Activated T-cell treated with anti-CD3 and anti-CD28 coated beads for 48 hours (primary cell): Measurements from ENCODE around the gene PUS3.
A peak's percentile ranks its signal among the peaks of the same experiment; 100 is the strongest.

Experiments
- DNase-seq: peaks from one replicate; pipeline ENCODE4 v3.0.0-alpha.2; 2020; ENCODE audit warnings: low read depth

The PUS3 gene

GRCh38 chr11:125941267-125941618 lies 38.2 kb upstream of the PUS3 start:
- no peak for DNase-seq

- no peak for DNase-seq
Observed at GRCh38 chr11:125940145-125940544, 37.1 kb upstream of the PUS3 start.

- no peak for DNase-seq
Observed at GRCh38 chr11:125939081-125939521, 36.1 kb upstream of the PUS3 start.

DNA sequence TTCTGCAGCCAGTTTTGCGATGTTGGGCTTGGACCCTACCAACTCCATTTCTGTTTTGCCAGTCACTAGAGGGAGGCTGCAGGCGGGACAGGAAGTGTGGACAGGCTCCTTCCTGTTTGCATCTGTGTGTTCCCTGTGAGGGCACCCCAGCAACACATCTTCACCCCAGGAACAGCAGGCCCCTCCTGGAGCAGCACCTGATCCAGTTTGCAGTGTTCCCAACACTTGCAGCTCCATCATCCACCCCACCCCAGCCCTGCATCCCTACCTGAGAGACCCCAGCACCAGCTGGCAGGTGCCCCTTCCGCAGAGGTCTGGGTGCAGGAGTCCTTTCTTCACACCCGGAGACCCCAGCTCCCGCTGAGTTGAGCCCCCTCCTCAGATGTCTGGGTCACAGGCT lies 35.4 kb upstream of the PUS3 start:
- no peak for DNase-seq

- DNase-seq = no peak
Observed at GRCh38 chr11:125935618-125936199, 32.7 kb upstream of the PUS3 start.

GRCh38 chr11:125935056-125935455 lies 32.0 kb upstream of the PUS3 start:
- no peak for DNase-seq

GRCh38 chr11:125934473-125934872 lies 31.5 kb upstream of the PUS3 start:
- no peak for DNase-seq

DNA sequence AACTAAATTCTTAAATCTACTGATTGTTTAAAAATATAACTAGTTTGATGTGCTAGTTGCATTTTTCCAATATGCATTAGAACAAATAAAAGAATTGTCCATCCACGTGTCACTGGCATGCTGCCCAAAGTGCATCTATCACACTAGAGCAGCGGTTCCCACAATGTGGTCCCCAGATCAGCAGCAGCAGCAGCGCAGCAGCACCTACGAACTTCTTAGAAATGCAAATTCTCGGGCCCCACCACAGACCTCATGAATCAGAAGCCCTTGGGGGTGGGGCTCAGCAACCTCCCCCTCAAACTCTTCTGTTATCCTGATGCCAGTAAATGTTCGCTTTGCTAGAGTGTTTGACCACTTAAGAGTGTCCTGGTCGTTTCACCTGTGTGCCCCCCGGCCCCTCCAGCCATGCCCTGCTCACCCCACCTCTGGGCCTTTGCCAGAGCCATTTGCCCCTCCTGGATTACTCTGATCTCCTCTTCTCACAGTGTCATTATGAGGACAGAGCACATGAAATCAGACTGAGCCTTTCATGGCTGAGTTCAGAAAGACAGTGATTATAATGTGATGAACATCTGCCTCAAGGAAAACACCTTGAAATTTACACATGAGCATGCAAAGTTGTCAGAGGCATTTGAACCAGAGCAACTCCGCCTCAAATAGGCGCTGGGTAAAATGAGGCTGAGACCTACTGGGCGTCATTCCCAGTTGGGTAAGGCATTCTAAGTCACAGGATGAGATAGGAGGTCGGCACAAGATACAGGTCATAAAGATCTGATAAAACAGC lies 30.2 kb upstream of the PUS3 start:
- peak; percentile 12 for DNase-seq

DNA sequence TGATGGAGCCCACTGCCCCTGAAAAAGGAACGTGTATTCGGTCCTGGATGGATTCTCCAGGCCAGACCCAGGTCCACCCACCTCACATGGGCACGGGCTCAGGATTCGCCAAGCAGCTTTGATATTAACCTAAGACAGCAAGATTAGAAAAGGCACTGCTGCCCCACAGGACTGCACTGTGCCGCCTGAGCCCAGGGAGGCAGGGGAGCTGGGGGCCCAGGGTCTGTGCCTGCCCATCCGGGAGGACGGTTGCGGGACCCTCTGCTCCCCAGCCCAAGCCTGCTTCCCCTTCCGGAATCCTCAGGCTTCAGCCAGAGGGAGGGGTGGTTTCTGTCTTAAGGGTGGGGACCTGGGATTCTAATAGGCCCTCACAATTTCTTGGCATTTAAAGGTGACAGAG lies 29.3 kb upstream of the PUS3 start:
- no peak for DNase-seq

- no peak for DNase-seq
Observed at GRCh38 chr11:125931668-125932067, 28.7 kb upstream of the PUS3 start.

DNA sequence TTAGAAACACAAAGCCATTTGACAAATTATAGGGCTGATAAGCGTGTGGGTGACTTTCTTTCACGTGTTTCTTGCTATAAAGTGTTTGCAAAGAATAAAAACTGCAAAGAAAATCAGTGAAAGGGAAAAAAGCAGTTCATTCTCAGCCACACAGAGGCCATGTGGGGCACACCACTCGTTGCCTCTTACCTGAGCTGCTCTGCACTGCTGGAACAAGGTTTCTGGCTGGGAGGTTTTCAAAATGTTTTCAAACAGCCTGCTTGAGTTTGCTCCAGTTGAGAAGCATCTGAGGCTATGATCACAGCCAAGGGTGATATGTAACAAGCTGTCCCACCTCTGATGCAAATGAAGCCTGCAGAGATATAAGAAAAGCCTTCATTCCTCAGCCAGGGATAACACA lies 28.1 kb upstream of the PUS3 start:
- DNase-seq = no peak

DNA sequence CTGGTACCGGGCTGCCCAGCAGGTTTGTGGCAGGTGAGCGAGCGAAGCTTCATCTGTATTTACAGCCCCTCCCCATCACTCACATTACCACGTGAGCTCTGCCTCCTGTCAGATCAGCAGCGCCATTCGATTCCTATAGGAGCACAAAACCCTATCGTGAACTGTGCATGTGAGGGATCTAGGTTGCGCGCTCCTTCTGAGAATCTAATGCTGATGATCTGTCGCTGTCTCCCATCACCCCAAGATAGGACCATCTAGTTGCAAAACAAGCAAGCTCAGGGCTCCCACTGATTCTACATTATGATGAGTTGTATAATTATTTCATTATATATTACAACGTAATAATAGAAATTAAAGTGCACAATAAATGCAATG lies 27.1 kb upstream of the PUS3 start:
- no peak for DNase-seq

DNA sequence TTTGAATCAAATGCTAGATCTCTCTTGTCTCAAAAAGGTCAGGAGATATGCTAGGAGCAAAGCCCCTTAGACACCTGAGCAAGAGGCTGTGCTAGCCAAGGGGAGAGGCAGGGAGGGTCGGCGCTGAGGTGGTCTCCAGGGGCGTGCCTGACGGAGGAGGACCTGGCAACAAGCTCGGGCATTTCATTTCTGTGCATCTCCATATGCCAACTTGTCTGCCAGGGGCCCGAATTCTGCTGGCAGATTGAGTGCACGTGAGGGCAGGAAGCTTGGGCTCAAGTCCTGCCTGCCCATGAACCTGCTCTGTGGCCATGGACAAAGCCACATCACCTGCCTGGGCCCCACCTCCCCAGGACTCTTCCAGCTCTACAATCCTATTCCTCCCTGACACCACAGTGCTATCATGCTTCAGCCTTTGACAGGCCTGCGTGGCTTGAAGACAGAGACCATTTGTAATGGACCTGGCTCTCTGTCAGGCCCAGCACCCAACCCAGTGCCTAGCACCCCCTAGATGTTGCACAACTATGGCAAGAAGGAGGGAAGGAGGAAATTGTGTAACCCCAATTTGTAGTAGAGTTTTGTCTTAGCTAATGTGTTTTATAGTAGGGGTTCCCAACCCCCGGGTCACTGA lies 26.6 kb upstream of the PUS3 start:
- DNase-seq = no peak

DNA sequence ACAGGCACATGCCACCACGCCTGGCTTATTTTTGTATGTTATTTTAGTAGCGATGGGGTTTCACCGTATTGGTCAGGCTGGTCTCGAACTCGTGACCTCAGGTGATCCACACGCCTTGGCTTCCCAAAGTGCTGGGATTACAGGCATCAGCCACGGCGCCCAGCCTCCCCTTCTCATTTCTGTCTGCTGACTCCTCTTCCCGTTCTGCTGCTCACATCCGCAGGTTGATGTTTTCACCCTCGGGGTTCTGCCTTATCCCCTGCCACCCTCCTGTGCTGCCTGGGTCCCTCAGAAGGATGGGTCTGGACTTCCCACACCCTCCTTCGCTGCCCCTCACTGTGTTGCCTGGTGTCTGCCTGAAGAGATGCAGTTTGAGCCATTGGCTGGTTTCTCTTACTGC lies 23.7 kb upstream of the PUS3 start:
- DNase-seq = no peak

DNA sequence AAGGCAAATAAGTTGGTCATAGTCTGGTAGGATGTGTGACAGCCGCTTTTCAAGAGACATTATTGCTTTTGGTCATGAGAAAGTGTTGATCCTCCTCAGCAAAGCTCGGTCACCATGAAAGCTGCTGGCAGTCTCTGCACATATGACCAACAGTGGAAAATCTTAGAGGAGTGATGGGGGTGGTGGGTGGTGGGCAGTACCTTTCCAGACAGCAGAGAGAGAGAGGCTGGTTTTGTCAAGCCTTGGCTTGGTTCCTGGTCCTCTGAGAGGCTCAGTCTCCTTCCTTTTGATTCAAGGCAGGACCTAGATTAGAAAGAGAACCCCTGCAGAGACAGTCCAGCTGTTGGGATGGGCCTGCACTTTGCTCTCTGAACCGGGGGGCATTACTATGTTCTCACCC lies 22.8 kb upstream of the PUS3 start:
- DNase-seq = no peak

- DNase-seq = no peak
Observed at GRCh38 chr11:125925247-125925740, 22.3 kb upstream of the PUS3 start.

GRCh38 chr11:125924384-125925007 lies 21.5 kb upstream of the PUS3 start:
- no peak for DNase-seq

DNA sequence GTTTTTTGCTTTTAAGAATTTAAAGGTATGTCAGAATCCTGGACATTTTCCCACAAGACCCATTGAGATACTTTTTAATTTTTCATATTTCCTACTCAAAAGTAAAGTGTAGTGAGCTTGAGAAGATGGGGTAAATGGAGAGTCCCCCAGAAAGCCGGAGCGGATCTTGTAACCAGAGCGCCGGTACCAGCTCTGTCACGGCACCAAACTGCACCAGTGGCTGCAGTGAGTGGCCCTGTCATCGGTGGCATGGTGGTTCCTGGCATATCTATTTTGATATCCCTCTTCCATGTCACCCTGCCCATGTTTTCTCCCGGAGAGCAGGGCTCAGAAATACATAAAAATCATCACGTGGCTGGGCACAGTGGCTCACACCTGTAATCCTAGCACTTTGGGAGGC lies 20.6 kb upstream of the PUS3 start:
- no peak for DNase-seq

DNA sequence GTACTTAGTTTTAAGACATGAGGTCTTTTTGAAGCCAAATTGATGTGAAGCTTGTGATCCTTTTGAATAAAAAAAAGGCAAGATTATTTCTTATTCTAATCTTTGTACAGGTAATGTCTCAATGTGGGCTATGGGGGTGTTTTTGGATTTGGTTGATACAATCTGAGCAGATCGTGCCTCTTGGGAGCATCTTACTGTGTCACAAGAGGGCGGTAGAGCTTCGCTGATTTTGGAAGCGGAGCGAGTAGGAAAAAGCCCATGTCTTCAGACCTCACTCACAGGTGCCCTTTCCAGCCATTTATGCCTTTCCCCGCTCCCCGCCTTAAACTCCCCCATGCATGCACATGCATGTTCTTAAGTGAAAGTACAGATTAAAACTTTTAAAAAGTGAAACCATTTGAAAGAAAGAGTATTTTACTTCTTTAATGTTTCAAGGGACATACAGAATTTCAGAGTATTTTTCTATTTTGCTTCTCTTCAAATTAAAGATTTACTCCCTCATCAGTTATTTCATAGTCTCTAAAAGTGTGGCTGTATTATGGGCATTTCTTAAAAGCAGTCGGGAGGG lies 20.1 kb upstream of the PUS3 start:
- peak; percentile 33 for DNase-seq

- no peak for DNase-seq
Observed at GRCh38 chr11:125922156-125922555, 19.1 kb upstream of the PUS3 start.

DNA sequence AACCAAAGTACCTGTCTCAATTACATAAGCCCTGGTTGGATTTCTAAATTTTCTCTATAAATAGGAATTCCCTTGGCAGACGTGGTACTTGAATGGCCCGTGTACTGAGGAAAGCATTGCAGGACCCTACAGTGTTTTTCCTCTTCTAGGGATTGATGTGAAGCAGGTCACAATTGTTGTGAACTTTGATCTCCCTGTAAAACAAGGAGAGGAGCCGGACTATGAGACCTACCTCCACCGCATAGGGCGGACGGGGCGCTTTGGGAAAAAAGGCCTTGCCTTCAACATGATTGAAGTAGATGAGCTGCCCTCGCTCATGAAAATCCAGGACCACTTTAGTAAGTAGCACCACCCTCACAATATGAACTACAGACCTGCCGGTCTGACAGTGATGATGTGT lies 18.0 kb upstream of the PUS3 start:
- DNase-seq = no peak

DNA sequence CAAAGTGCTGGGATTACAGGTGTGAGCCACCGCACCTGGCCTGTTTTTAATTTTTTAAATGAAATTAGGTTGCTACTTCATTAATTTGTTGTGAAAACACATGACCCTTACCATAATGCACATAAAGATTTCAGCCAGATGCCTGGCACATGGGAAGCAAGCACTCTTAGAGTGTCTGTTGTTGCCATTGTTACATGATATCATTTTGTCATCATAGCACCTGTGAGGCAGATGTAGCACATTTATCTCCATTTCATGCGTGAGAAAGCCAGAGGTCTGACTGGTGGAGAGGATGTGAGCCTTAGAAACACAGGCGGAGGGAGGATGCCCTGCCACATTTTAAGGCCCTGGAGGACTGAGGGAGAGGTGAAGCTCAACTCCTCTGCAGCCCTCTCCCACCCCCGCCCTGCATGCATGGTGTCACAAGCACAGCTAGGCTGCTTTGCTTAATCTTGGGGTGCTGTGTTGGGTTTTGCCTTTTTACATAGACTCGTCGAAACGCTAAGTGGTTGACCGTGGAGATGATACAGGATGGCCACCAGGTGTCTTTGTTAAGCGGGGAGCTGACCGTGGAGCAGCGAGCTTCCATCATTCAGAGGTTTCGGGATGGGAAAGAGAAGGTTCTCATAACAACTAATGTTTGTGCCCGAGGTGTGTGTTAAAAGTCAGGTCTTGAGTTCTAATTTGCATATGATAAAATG lies 15.3 kb upstream of the PUS3 start:
- DNase-seq = no peak
